Liver (tissue), 3 donors: ENCODE results near the gene SLC31A1.

Source experiments
- EGR1 ChIP-seq, 2 donors: IDR thresholded peaks; 2 replicates each; pipeline ENCODE4 v1.6.1; 2016 to 2018; ENCODE audit warnings: antibody characterized with exemption in 2 of 2, low read depth in 2 of 2
- GABPA ChIP-seq, 2 donors: IDR thresholded peaks in 1 of 2; conservative IDR thresholded peaks in 1 of 2; 2 replicates each; pipeline ENCODE4 v1.6.1; 2016; ENCODE audit warnings: antibody characterized with exemption in 2 of 2, mild to moderate bottlenecking in 1 of 2, moderate library complexity in 1 of 2
- HNF4A ChIP-seq, 2 donors: conservative IDR thresholded peaks; 2 replicates each; pipeline ENCODE4 v1.6.1; 2016; ENCODE audit warnings: antibody characterized with exemption in 2 of 2, mild to moderate bottlenecking in 2 of 2
- RAD21 ChIP-seq, 2 donors: IDR thresholded peaks; 2 replicates each; pipeline ENCODE4 v1.6.1; 2016; ENCODE audit warnings: antibody characterized with exemption in 2 of 2, mild to moderate bottlenecking in 2 of 2
- RXRA ChIP-seq, 2 donors: IDR thresholded peaks; 2 replicates each; pipeline ENCODE4 v1.6.1; 2017 to 2018; ENCODE audit warnings: antibody characterized with exemption in 2 of 2, mild to moderate bottlenecking in 1 of 2
- SP1 ChIP-seq: IDR thresholded peaks from 2 replicates; pipeline ENCODE4 v1.6.1; 2018; ENCODE audit warnings: antibody characterized with exemption, mild to moderate bottlenecking
- TAF1 ChIP-seq: conservative IDR thresholded peaks from 2 replicates; pipeline ENCODE4 v1.6.1; 2016; ENCODE audit warnings: antibody characterized with exemption, mild to moderate bottlenecking
- YY1 ChIP-seq: IDR thresholded peaks from 2 replicates; pipeline ENCODE4 v1.6.1; 2016; ENCODE audit warnings: antibody characterized with exemption, mild to moderate bottlenecking
- TF ChIP-seq, protein P1 (sequence below): fragments of 150-350 bp; IDR thresholded peaks from 2 replicates; pipeline ENCODE4 v1.5.1; 2017; ENCODE audit warnings: improper control_type of control experiment, low read depth, low read length; ENCODE audit not compliant: missing input control
- TF ChIP-seq, protein P2 (sequence below): IDR thresholded peaks from 2 replicates; pipeline ENCODE4 v1.6.1; 2016; ENCODE audit warnings: antibody characterized with exemption, mild to moderate bottlenecking
- donor health status: healthy.
- donor health status: healthy.

- no peak for TF ChIP-seq EGR1 (IDR thresholded peaks at IDR 0.05; ENCODE audit: low read depth in 2 of 2)
- TF ChIP-seq, protein P1, sequence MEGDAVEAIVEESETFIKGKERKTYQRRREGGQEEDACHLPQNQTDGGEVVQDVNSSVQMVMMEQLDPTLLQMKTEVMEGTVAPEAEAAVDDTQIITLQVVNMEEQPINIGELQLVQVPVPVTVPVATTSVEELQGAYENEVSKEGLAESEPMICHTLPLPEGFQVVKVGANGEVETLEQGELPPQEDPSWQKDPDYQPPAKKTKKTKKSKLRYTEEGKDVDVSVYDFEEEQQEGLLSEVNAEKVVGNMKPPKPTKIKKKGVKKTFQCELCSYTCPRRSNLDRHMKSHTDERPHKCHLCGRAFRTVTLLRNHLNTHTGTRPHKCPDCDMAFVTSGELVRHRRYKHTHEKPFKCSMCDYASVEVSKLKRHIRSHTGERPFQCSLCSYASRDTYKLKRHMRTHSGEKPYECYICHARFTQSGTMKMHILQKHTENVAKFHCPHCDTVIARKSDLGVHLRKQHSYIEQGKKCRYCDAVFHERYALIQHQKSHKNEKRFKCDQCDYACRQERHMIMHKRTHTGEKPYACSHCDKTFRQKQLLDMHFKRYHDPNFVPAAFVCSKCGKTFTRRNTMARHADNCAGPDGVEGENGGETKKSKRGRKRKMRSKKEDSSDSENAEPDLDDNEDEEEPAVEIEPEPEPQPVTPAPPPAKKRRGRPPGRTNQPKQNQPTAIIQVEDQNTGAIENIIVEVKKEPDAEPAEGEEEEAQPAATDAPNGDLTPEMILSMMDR: no peak
- no peak for TF ChIP-seq RAD21 (IDR thresholded peaks at IDR 0.05)
- no peak for TF ChIP-seq GABPA (IDR thresholded peaks at IDR 0.05 in 1 of 2, conservative IDR thresholded peaks at IDR 0.05 in 1 of 2)
- TF ChIP-seq SP1: no peak
- TF ChIP-seq HNF4A (conservative IDR thresholded peaks at IDR 0.05): no peak
- TF ChIP-seq, protein P2, sequence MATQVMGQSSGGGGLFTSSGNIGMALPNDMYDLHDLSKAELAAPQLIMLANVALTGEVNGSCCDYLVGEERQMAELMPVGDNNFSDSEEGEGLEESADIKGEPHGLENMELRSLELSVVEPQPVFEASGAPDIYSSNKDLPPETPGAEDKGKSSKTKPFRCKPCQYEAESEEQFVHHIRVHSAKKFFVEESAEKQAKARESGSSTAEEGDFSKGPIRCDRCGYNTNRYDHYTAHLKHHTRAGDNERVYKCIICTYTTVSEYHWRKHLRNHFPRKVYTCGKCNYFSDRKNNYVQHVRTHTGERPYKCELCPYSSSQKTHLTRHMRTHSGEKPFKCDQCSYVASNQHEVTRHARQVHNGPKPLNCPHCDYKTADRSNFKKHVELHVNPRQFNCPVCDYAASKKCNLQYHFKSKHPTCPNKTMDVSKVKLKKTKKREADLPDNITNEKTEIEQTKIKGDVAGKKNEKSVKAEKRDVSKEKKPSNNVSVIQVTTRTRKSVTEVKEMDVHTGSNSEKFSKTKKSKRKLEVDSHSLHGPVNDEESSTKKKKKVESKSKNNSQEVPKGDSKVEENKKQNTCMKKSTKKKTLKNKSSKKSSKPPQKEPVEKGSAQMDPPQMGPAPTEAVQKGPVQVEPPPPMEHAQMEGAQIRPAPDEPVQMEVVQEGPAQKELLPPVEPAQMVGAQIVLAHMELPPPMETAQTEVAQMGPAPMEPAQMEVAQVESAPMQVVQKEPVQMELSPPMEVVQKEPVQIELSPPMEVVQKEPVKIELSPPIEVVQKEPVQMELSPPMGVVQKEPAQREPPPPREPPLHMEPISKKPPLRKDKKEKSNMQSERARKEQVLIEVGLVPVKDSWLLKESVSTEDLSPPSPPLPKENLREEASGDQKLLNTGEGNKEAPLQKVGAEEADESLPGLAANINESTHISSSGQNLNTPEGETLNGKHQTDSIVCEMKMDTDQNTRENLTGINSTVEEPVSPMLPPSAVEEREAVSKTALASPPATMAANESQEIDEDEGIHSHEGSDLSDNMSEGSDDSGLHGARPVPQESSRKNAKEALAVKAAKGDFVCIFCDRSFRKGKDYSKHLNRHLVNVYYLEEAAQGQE: no peak
- no peak for TF ChIP-seq TAF1
- TF ChIP-seq RXRA (IDR thresholded peaks at IDR 0.05): no peak
- no peak for TF ChIP-seq YY1
These were observed 67.7 kb downstream of the SLC31A1 start for GRCh38 chr9:113289091-113289490.
